B cell (primary cell): ENCODE measurements around the gene TNFAIP8L3. TPM values are rescaled to one million over a fixed set of nuclear protein-coding genes. Genes with fewer than 3 reads are reported as not detected.

Experiments used
- ATAC-seq: fragments of 200-7000 bp; cut with Tn5 transposase; one replicate; pipeline ENCODE4 v1.10.0; 2021; ENCODE audit warnings: low read depth, mild to moderate bottlenecking, moderate number of reproducible peaks, moderate library complexity
- CTCF ChIA-PET: fragments of 350-600 bp; sonication (Branson Sonifier 250); formaldehyde crosslinking; loops from one replicate; lab custom pipeline; 2021; ENCODE audit warnings: antibody characterized with exemption, inconsistent platforms; lab: Charles Lee
- POLR2A ChIA-PET: fragments of 350-600 bp; sonication (Branson Sonifier 250); formaldehyde crosslinking; loops from one replicate; lab custom pipeline; 2021; ENCODE audit warnings: antibody characterized with exemption; lab: Charles Lee
- DNase-seq: peaks from one replicate; pipeline ENCODE4 v3.0.0; 2013
- H2AFZ ChIP-seq: 2 replicates; pipeline ENCODE4 v1.6.1; 2012; ENCODE audit warnings: mild to moderate bottlenecking, low read depth, low read length; ENCODE audit not compliant: insufficient read depth, poor library complexity, severe bottlenecking
- H3K27ac ChIP-seq, 2 donors: 1 replicate in 1 of 2; 2 replicates in 1 of 2; pipeline ENCODE4 v1.5.1; 2012 to 2013; ENCODE audit warnings: low read length in 2 of 2, mild to moderate bottlenecking in 2 of 2, moderate library complexity in 1 of 2
- H3K27me3 ChIP-seq, 4 experiments: fragments of 200-600 bp in 1 of 4; sonication (generic) in 1 of 4; replicated peaks in 1 of 4; 1 replicate in 2 of 4; 2 replicates in 2 of 4; pipeline versions ENCODE4 v1.6.1 to v1.7.0; 2013 to 2016; ENCODE audit warnings: low read length in 3 of 4, mild to moderate bottlenecking in 2 of 4, mixed read lengths in 1 of 4, moderate library complexity in 1 of 4; ENCODE audit not compliant: insufficient read depth in 4 of 4, control insufficient read depth in 3 of 4; ENCODE audit errors: control extremely low read depth in 1 of 4
- H3K36me3 ChIP-seq, 2 experiments: replicated peaks in 1 of 2; 1 replicate in 1 of 2; 2 replicates in 1 of 2; pipeline versions ENCODE4 v1.6.1 to v1.7.1; 2013; ENCODE audit warnings: low read length in 1 of 2; ENCODE audit not compliant: insufficient read depth in 2 of 2, control insufficient read depth in 1 of 2; ENCODE audit errors: control extremely low read depth in 1 of 2, extremely low read depth in 1 of 2
- H3K4me1 ChIP-seq, 2 donors: fragments of 200-600 bp in 1 of 2; sonication (generic) in 1 of 2; 1 replicate in 1 of 2; 2 replicates in 1 of 2; pipeline versions ENCODE4 v1.5.1 to v1.6.1; 2013 to 2017; ENCODE audit warnings: low read length in 2 of 2; ENCODE audit not compliant: control insufficient read depth in 2 of 2, insufficient read depth in 2 of 2
- H3K4me2 ChIP-seq: replicated peaks from 2 replicates; pipeline ENCODE3; 2012; ENCODE audit warnings: mild to moderate bottlenecking, low read depth, low read length; ENCODE audit not compliant: poor library complexity, severe bottlenecking
- H3K4me3 ChIP-seq, 5 experiments: fragments of 200-600 bp in 1 of 5; sonication (generic) in 1 of 5; 1 replicate in 3 of 5; 2 replicates in 2 of 5; pipeline versions ENCODE4 v1.5.1 to v1.7.0; 2011 to 2016; ENCODE audit warnings: low read length in 4 of 5, mild to moderate bottlenecking in 4 of 5, low read depth in 2 of 5, control low read depth in 1 of 5, moderate library complexity in 1 of 5; ENCODE audit not compliant: insufficient read depth in 1 of 5; ENCODE audit errors: control extremely low read depth in 1 of 5, extremely low read depth in 1 of 5
- H3K79me2 ChIP-seq: fragments of 200-600 bp; sonication (generic); one replicate; pipeline ENCODE4 v1.6.0; 2016; ENCODE audit warnings: low read length; ENCODE audit not compliant: control insufficient read depth, insufficient read depth
- H3K9ac ChIP-seq: fragments of 200-600 bp; sonication (generic); 2 replicates; pipeline ENCODE4 v1.6.1; 2017; ENCODE audit warnings: mild to moderate bottlenecking, low read length, moderate library complexity
- H3K9me3 ChIP-seq, 3 donors: one replicate each; pipeline versions ENCODE4 v1.6.1 to v1.7.1; 2013; ENCODE audit warnings: low read length in 2 of 3; ENCODE audit not compliant: control insufficient read depth in 2 of 3, insufficient read depth in 1 of 3; ENCODE audit errors: control extremely low read depth in 1 of 3
- H4K20me1 ChIP-seq: 2 replicates; pipeline ENCODE4 v1.6.0; 2012; ENCODE audit warnings: mild to moderate bottlenecking, low read length; ENCODE audit not compliant: insufficient read depth, control insufficient read depth, poor library complexity, severe bottlenecking
- H3K27ac Mint-ChIP-seq: one replicate; pipeline ENCODE4 v1.8.0; 2021; ENCODE audit warnings: mixed read lengths
- H3K27me3 Mint-ChIP-seq: one replicate; pipeline ENCODE4 v1.8.0; 2021; ENCODE audit warnings: mixed read lengths
- H3K4me1 Mint-ChIP-seq: one replicate; pipeline ENCODE4 v1.8.0; 2021; ENCODE audit warnings: mixed read lengths
- H3K4me3 Mint-ChIP-seq: one replicate; pipeline ENCODE4 v1.8.0; 2021; ENCODE audit warnings: mixed read lengths
- H3K9me3 Mint-ChIP-seq: one replicate; pipeline ENCODE4 v1.8.0; 2022; ENCODE audit warnings: mixed read lengths; ENCODE audit not compliant: insufficient read depth
- CTCF ChIP-seq: fragments of 200-600 bp; IDR thresholded peaks from one replicate; pipeline ENCODE4 v1.8.0; 2022; ENCODE audit warnings: antibody characterized with exemption, mild to moderate bottlenecking
- EZH2 ChIP-seq: IDR thresholded peaks from 2 replicates; pipeline ENCODE4 v1.6.1; 2012; ENCODE audit warnings: borderline replicate concordance, low read depth, mild to moderate bottlenecking, moderate library complexity, low read length; ENCODE audit not compliant: insufficient read depth, poor library complexity, severe bottlenecking
- WGBS: methylation state at CpG from one replicate; pipeline ENCODE4 v1.1.5; 2013; ENCODE audit warnings: missing lambda C conversion rate; ENCODE audit not compliant: insufficient coverage; 5-methylcytosine and 5-hydroxymethylcytosine counted together
- intact Hi-C: fragments of 100-400 bp; cut with micrococcal nuclease; formaldehyde crosslinking; loops from one replicate; pipeline ENCODE4 v1.10.0; 2022
- polyA plus RNA-seq: library from polyadenylated mRNA; depleted of rRNA; stranded (reverse); fragments of >200 nt; gene quantifications from 2 replicates; pipeline ENCODE4 v1.2.3, GENCODE V29; 2012
- total RNA-seq, 2 donors: library from RNA; stranded (reverse); fragments of 120-200 nt in 1 of 2; gene quantifications; 1 replicate in 1 of 2; 2 replicates in 1 of 2; pipeline versions ENCODE4 v1.2.3 to v1.2.4, GENCODE V29; 2013 to 2022

Gene TNFAIP8L3
- total and polyA plus RNA-seq, 2 donors (not counting 1 experiment from before 2014, with no cell fraction given): not detected

GRCh38 chr15:51100785-51101489, 6.2 kb upstream of the TNFAIP8L3 start:
- ATAC-seq (no peak), DNase-seq (no peak)
- H3K4me3 Mint-ChIP-seq: no peak overlapping the region
- Histone ChIP-seq H3K36me3 (no peaks in the 10 kb centered on the region), H3K4me2 (no peak overlapping the region), H3K79me2 (no peaks in the 10 kb centered on the region), H3K9ac (no peak overlapping the region), H3K4me1 (no peaks in the 10 kb centered on the region), H3K27ac (no peak overlapping the region), H3K27me3 (peaks cover 0 to 15% (median 12%) of the 10 kb centered on the region in 4 experiments), H4K20me1 (no peaks in the 10 kb centered on the region), H2AFZ (no peak overlapping the region), H3K9me3 (no peaks in the 10 kb centered on the region), H3K4me3 (no peak overlapping the region)
- CTCF ChIA-PET: no interaction called here
- POLR2A ChIA-PET: no interaction called here
- 50% methylated on average over 2 of the region's 9 CpGs for WGBS
- H3K27me3 Mint-ChIP-seq: peaks cover 72% of the 10 kb centered on the region
- peaks cover 2% of the 10 kb centered on the region for H3K4me1 Mint-ChIP-seq
- no peak for TF ChIP-seq CTCF
- TF ChIP-seq EZH2: no peak
- intact Hi-C loops: no loop called here
- H3K9me3 Mint-ChIP-seq: no peaks in the 10 kb centered on the region
- H3K27ac Mint-ChIP-seq: no peak overlapping the region

GRCh38 chr15:51099185-51099584, 4.5 kb upstream of the TNFAIP8L3 start:
- ChIA-PET CTCF (no interaction called here), POLR2A (no interaction called here)
- intact Hi-C loops: no loop called here
- no peak for TF ChIP-seq EZH2
- TF ChIP-seq CTCF: no peak
- peaks cover 65% of the 10 kb centered on the region for H3K27me3 Mint-ChIP-seq
- no peak overlapping the region for H3K4me3 ChIP-seq
- no peak overlapping the region for H3K27ac ChIP-seq
- no peaks in the 10 kb centered on the region for H3K9me3 Mint-ChIP-seq
- DNase-seq (no peak), ATAC-seq (no peak)
- H3K79me2 ChIP-seq: no peaks in the 10 kb centered on the region
- no peaks in the 10 kb centered on the region for H3K9me3 ChIP-seq
- H2AFZ ChIP-seq: no peak overlapping the region
- H3K4me1 Mint-ChIP-seq: peaks cover 6% of the 10 kb centered on the region
- H3K27me3 ChIP-seq: peaks cover 0 to 18% (median 14%) of the 10 kb centered on the region in 4 experiments
- H3K4me2 ChIP-seq: no peak overlapping the region
- H3K4me3 Mint-ChIP-seq: no peak overlapping the region
- no peaks in the 10 kb centered on the region for H4K20me1 ChIP-seq
- H3K36me3 ChIP-seq: no peaks in the 10 kb centered on the region
- H3K9ac ChIP-seq: no peak overlapping the region
- H3K27ac Mint-ChIP-seq: no peak overlapping the region
- peaks cover under 1 to 1% of the 10 kb centered on the region in 2 donors for H3K4me1 ChIP-seq
